SK-N-SH (cell line): ENCODE measurements around the gene SIM1. TPM values are rescaled to one million over a fixed set of nuclear protein-coding genes. Genes with fewer than 3 reads are reported as not detected.

Experiments used
- CTCF ChIA-PET: fragments of 300-600, 350-600 bp; formaldehyde crosslinking; extraction: SDS; loops from one replicate; lab custom pipeline; 2021; lab: Yijun Ruan, JAX
- POLR2A ChIA-PET: fragments of 350-600 bp; sonication (Branson Sonifier 250); formaldehyde crosslinking; extraction: SDS; loops from one replicate; lab custom pipeline; 2020; ENCODE audit warnings: antibody characterized with exemption, inconsistent platforms; lab: Yijun Ruan, JAX
- DNase-seq: peaks from one replicate; pipeline ENCODE4 v3.0.0; 2012
- H2AFZ ChIP-seq: fragments of 200-600 bp; sonication (generic); 2 replicates; pipeline ENCODE4 v1.8.1; 2016; ENCODE audit warnings: antibody characterized with exemption, mild to moderate bottlenecking, low read depth
- H3F3A ChIP-seq: fragments of 200-600 bp; sonication (generic); replicated peaks from 2 replicates; pipeline ENCODE3; 2016; ENCODE audit warnings: antibody characterized with exemption, mild to moderate bottlenecking; ENCODE audit not compliant: insufficient read depth
- H3K27ac ChIP-seq, 2 experiments: fragments of 200-500 bp in 1 of 2; fragments of 200-600 bp in 1 of 2; sonication (Bioruptor generic) in 1 of 2; sonication (generic), shearing (Covaris generic) in 1 of 2; 2 replicates each; pipeline versions ENCODE4 v1.5.1 to v1.6.1; 2014 to 2016; ENCODE audit warnings: low read depth in 2 of 2, inconsistent platforms in 1 of 2, low read length in 1 of 2, mild to moderate bottlenecking in 1 of 2, mixed read lengths in 1 of 2
- H3K27me3 ChIP-seq: fragments of 200-600 bp; sonication (generic), shearing (Covaris generic); 2 replicates; pipeline ENCODE4 v1.6.1; 2016; ENCODE audit warnings: mixed run types; ENCODE audit not compliant: insufficient read depth
- H3K36me3 ChIP-seq, 2 experiments: fragments of 200-500 bp in 1 of 2; fragments of 200-600 bp in 1 of 2; sonication (Bioruptor generic) in 1 of 2; sonication (generic) in 1 of 2; replicated peaks in 1 of 2; 2 replicates each; pipeline versions ENCODE3 to v1.5.1; 2014 to 2016; ENCODE audit warnings: low read length in 1 of 2, mild to moderate bottlenecking in 1 of 2; ENCODE audit not compliant: insufficient read depth in 2 of 2, control insufficient read depth in 1 of 2
- H3K4me1 ChIP-seq, 2 experiments: fragments of 200-500 bp in 1 of 2; fragments of 200-600 bp in 1 of 2; sonication (Bioruptor generic) in 1 of 2; sonication (generic), shearing (Covaris generic) in 1 of 2; 2 replicates each; pipeline versions ENCODE4 v1.5.1 to v1.6.1; 2014 to 2016; ENCODE audit warnings: low read depth in 1 of 2, low read length in 1 of 2, mixed run types in 1 of 2; ENCODE audit not compliant: insufficient read depth in 2 of 2, control insufficient read depth in 1 of 2
- H3K4me2 ChIP-seq: fragments of 200-600 bp; sonication (generic), shearing (Covaris generic); 2 replicates; pipeline ENCODE4 v1.6.1; 2017; ENCODE audit warnings: mixed run types
- H3K4me3 ChIP-seq, 2 experiments: fragments of 200-500 bp in 1 of 2; fragments of 200-600 bp in 1 of 2; sonication (Bioruptor generic) in 1 of 2; sonication (generic), shearing (Covaris generic) in 1 of 2; 2 replicates each; pipeline versions ENCODE4 v1.5.1 to v1.8.1; 2014 to 2016; ENCODE audit warnings: low read depth in 2 of 2, inconsistent platforms in 1 of 2, low read length in 1 of 2, mild to moderate bottlenecking in 1 of 2, mixed read lengths in 1 of 2, moderate library complexity in 1 of 2
- H3K79me2 ChIP-seq: fragments of 200-600 bp; sonication (generic); 2 replicates; pipeline ENCODE4 v1.8.1; 2017; ENCODE audit warnings: mild to moderate bottlenecking; ENCODE audit not compliant: insufficient read depth
- H3K9ac ChIP-seq: fragments of 200-600 bp; sonication (generic); 2 replicates; pipeline ENCODE4 v1.6.1; 2017; ENCODE audit warnings: mixed run types
- H3K9me2 ChIP-seq: fragments of 200-600 bp; sonication (generic); 2 replicates; pipeline ENCODE4 v1.6.1; 2017; ENCODE audit warnings: mixed run types
- H3K9me3 ChIP-seq: fragments of 200-600 bp; sonication (generic); 2 replicates; pipeline ENCODE4 v1.6.1; 2017; ENCODE audit warnings: mixed run types, mild to moderate bottlenecking, moderate library complexity
- H4K20me1 ChIP-seq: fragments of 200-600 bp; sonication (generic); 2 replicates; pipeline ENCODE4 v1.6.1; 2017; ENCODE audit warnings: mild to moderate bottlenecking, mixed run types; ENCODE audit not compliant: insufficient read depth
- CHD2 ChIP-seq: fragments of 150-350 bp; IDR thresholded peaks from 2 replicates; pipeline ENCODE4 v1.6.1; 2018; ENCODE audit warnings: low read length; ENCODE audit not compliant: partially characterized antibody
- EP300 ChIP-seq, 2 experiments: IDR thresholded peaks; 2 replicates each; pipeline versions ENCODE4 v1.4.0 to v1.6.1; 2012; ENCODE audit warnings: borderline replicate concordance in 1 of 2, low read depth in 1 of 2, low read length in 1 of 2
- FOXM1 ChIP-seq: IDR thresholded peaks from 2 replicates; pipeline ENCODE4 v1.4.0; 2012; ENCODE audit warnings: low read depth, mild to moderate bottlenecking
- GABPA ChIP-seq: IDR thresholded peaks from 2 replicates; pipeline ENCODE4 v1.4.0; 2012; ENCODE audit warnings: low read depth, mild to moderate bottlenecking
- GATA2 ChIP-seq: sonication (generic); formaldehyde crosslinking; IDR thresholded peaks from 2 replicates; pipeline ENCODE4 v1.5.0; 2020; ENCODE audit warnings: mild to moderate bottlenecking, missing genetic modification reagents
- JUND ChIP-seq: IDR thresholded peaks from 2 replicates; pipeline ENCODE4 v1.4.0; 2012
- MEF2A ChIP-seq: IDR thresholded peaks from 2 replicates; pipeline ENCODE4 v1.4.0; 2012; ENCODE audit warnings: low read depth, borderline replicate concordance
- MXI1 ChIP-seq: IDR thresholded peaks from 2 replicates; pipeline ENCODE4 v1.6.1; 2012; ENCODE audit warnings: mild to moderate bottlenecking, low read depth, low read length, improper control_type of control experiment
- NFIC ChIP-seq: IDR thresholded peaks from 2 replicates; pipeline ENCODE4 v1.4.0; 2012; ENCODE audit warnings: borderline replicate concordance
- NRF1 ChIP-seq: IDR thresholded peaks from 2 replicates; pipeline ENCODE4 v1.6.1; 2012; ENCODE audit warnings: low read depth, mild to moderate bottlenecking, low read length
- PBX3 ChIP-seq: IDR thresholded peaks from 2 replicates; pipeline ENCODE4; 2012
- RAD21 ChIP-seq: IDR thresholded peaks from 2 replicates; pipeline ENCODE4 v1.6.1; 2012; ENCODE audit warnings: mild to moderate bottlenecking, low read length
- RCOR1 ChIP-seq: fragments of 150-350 bp; IDR thresholded peaks from 2 replicates; pipeline ENCODE4 v1.6.1; 2017; ENCODE audit warnings: antibody characterized with exemption, low read length
- RXRA ChIP-seq: IDR thresholded peaks from 2 replicates; pipeline ENCODE4 v1.4.0; 2012; ENCODE audit warnings: low read depth, mild to moderate bottlenecking, borderline replicate concordance
- SMC3 ChIP-seq: IDR thresholded peaks from 2 replicates; pipeline ENCODE4 v1.6.1; 2012; ENCODE audit warnings: low read depth, low read length, improper control_type of control experiment
- TCF12 ChIP-seq: IDR thresholded peaks from 2 replicates; pipeline ENCODE4 v1.4.0; 2012
- TEAD4 ChIP-seq: IDR thresholded peaks from 2 replicates; pipeline ENCODE4 v1.4.0; 2012; ENCODE audit warnings: mild to moderate bottlenecking, borderline replicate concordance; ENCODE audit not compliant: insufficient read depth
- USF2 ChIP-seq: fragments of 150-350 bp; IDR thresholded peaks from 2 replicates; pipeline ENCODE4 v1.6.1; 2017; ENCODE audit warnings: antibody characterized with exemption, low read length, low read depth, borderline replicate concordance
- WGBS: methylation state at CpG from one replicate; pipeline ENCODE4 v1.1.6; 2017; ENCODE audit warnings: low lambda C conversion rate; 5-methylcytosine and 5-hydroxymethylcytosine counted together
- polyA plus RNA-seq, 3 experiments: library from polyadenylated mRNA; depleted of rRNA; stranded (reverse); fragments of >200 nt; gene quantifications; 2 replicates each; pipeline ENCODE4 v1.2.3, GENCODE V29; 2012

The SIM1 gene
- polyA plus RNA-seq, 1 of the 3 experiments (the other 2 are of a cell fraction): not detected

GRCh38 chr6:100344321-100344720 is 120.4 kb downstream of the SIM1 start:
- TF ChIP-seq RXRA (no peak), TEAD4 (no peak), RCOR1 (no peak), GATA2 (CRISPR knock-in tag) (no peak), GABPA (no peak), MXI1 (no peak), EP300 (IDR thresholded peaks at IDR 0.05; ENCODE audit: borderline replicate concordance in 1 of 2, low read depth in 1 of 2, low read length in 1 of 2) (no peak), RAD21 (no peak), TCF12 (no peak), NFIC (no peak), NRF1 (no peak), PBX3 (no peak), MEF2A (no peak), SMC3 (no peak), USF2 (no peak), JUND (no peak), CHD2 (no peak), FOXM1 (no peak)
- Histone ChIP-seq H3K4me2 (no peak overlapping the region), H3F3A (peaks cover 18% of the 10 kb centered on the region), H3K27ac (peak overlapping the region in 1 of 2 experiments; percentile 88; a peak in 2 of 4 replicates), H2AFZ (no peak overlapping the region), H3K4me3 (no peak overlapping the region), H3K9ac (no peak overlapping the region), H3K9me3 (no peaks in the 10 kb centered on the region), H3K9me2 (no peaks in the 10 kb centered on the region), H3K36me3 (no peaks in the 10 kb centered on the region), H3K27me3 (no peaks in the 10 kb centered on the region), H3K4me1 (peaks cover 0 to 35% of the 10 kb centered on the region in 2 experiments; a peak in 2 of 4 replicates), H3K79me2 (no peaks in the 10 kb centered on the region), H4K20me1 (no peaks in the 10 kb centered on the region)
- CTCF ChIA-PET: interaction anchor here (1.1 kb wide), 1 partner anchor 19 kb away, joined by 3 read pairs; no protein-coding TSS in a partner anchor
- 54% methylated on average over 2 of the region's 2 CpGs for WGBS
- POLR2A ChIA-PET: no interaction called here
- DNase-seq: no peak
